ENCODE results near the gene TSPEAR.

The TSPEAR gene

GRCh38 chr21:44524414-44525371, 186.7 kb downstream of the TSPEAR start:
- DNase-seq: no peak

- DNase-seq: no peak
Measured at GRCh38 chr21:44523567-44524413, 187.6 kb downstream of the TSPEAR start.

- no peak for DNase-seq
Measured at GRCh38 chr21:44522753-44523204, 188.6 kb downstream of the TSPEAR start.

- DNase-seq: no peak
Measured at GRCh38 chr21:44521928-44522752, 189.2 kb downstream of the TSPEAR start.

GRCh38 chr21:44521301-44521927, 190.0 kb downstream of the TSPEAR start:
- no peak for DNase-seq

GRCh38 chr21:44520326-44521300, 190.8 kb downstream of the TSPEAR start:
- DNase-seq: no peak

GRCh38 chr21:44519346-44520325, 191.7 kb downstream of the TSPEAR start:
- DNase-seq: no peak

- DNase-seq: no peak
Measured at GRCh38 chr21:44518686-44519085, 192.7 kb downstream of the TSPEAR start.

GRCh38 chr21:44517175-44517899, 194.0 kb downstream of the TSPEAR start:
- no peak for DNase-seq

- no peak for DNase-seq
Measured at GRCh38 chr21:44516828-44517174, 194.6 kb downstream of the TSPEAR start.

GRCh38 chr21:44516342-44516741, 195.0 kb downstream of the TSPEAR start:
- DNase-seq: no peak

GRCh38 chr21:44515359-44516165, 195.8 kb downstream of the TSPEAR start:
- no peak for DNase-seq

GRCh38 chr21:44514746-44515358, 196.5 kb downstream of the TSPEAR start:
- no peak for DNase-seq

- no peak for DNase-seq
Measured at GRCh38 chr21:44514218-44514520, 197.2 kb downstream of the TSPEAR start.

GRCh38 chr21:44513389-44514217, 197.8 kb downstream of the TSPEAR start:
- no peak for DNase-seq

- no peak for DNase-seq
Measured at GRCh38 chr21:44512496-44513388, 198.6 kb downstream of the TSPEAR start.
